HCT116 (cell line): ENCODE results near the gene PRLR. TPM values are rescaled to one million over a fixed set of nuclear protein-coding genes. Genes with fewer than 3 reads are reported as not detected.

ENCODE experiments used
- ATAC-seq: fragments of 200-7000 bp; cut with Tn5 transposase; 2 replicates; pipeline ENCODE4 v1.9.1; 2020; ENCODE audit warnings: mild to moderate bottlenecking, moderate library complexity
- BruUV-seq: library from RNA; stranded (reverse); fragments of 400-500 nt; replicated peaks from 2 replicates; lab custom pipeline; 2021; lab: Mats Ljungman, UMichigan
- CTCF ChIA-PET: fragments of 300-600 bp; sonication (Branson Sonifier 250); formaldehyde crosslinking; loops from one replicate; lab custom pipeline; 2021; ENCODE audit warnings: antibody characterized with exemption; lab: Charles Lee
- POLR2A ChIA-PET: fragments of 300-600, 350-600 bp; sonication (Branson Sonifier 250); formaldehyde crosslinking; loops from one replicate; lab custom pipeline; 2021; ENCODE audit warnings: antibody characterized with exemption; lab: Charles Lee
- RAD21 ChIA-PET, 2 experiments: fragments of 300-600 bp; sonication (Branson Sonifier 250); formaldehyde crosslinking; loops; one replicate each; lab custom pipeline; 2023; ENCODE audit warnings: low total read pairs in 2 of 2; ENCODE audit not compliant: uncharacterized antibody in 2 of 2, unreplicated experiment in 2 of 2, low non-redundant PET in 1 of 2; lab: Charles Lee
- DNase-seq: peaks from one replicate; pipeline ENCODE4 v3.0.0-alpha.2; 2010; ENCODE audit warnings: low read depth, low spot score
- H2AFZ ChIP-seq: fragments of 200-600 bp; shearing (Covaris generic), sonication (generic); 2 replicates; pipeline ENCODE4 v1.6.1; 2017; ENCODE audit warnings: low read depth, mixed run types, mixed read lengths, antibody characterized with exemption, low read length; ENCODE audit not compliant: poor library complexity, severe bottlenecking
- H3K27ac ChIP-seq: 2 replicates; pipeline ENCODE4 v1.5.1; 2012; ENCODE audit warnings: low read depth, low read length
- H3K27me3 ChIP-seq: fragments of 200-600 bp; sonication (generic); 2 replicates; pipeline ENCODE4 v1.6.1; 2016; ENCODE audit warnings: mixed run types, low read length, mixed read lengths; ENCODE audit not compliant: insufficient read depth
- H3K36me3 ChIP-seq, 2 experiments: fragments of 200-500 bp in 1 of 2; fragments of 200-600 bp in 1 of 2; sonication (Bioruptor generic) in 1 of 2; sonication (generic) in 1 of 2; 2 replicates each; pipeline versions ENCODE4 v1.5.1 to v1.6.1; 2014 to 2016; ENCODE audit warnings: low read length in 2 of 2, inconsistent platforms in 1 of 2, mixed read lengths in 1 of 2, mixed run types in 1 of 2; ENCODE audit not compliant: insufficient read depth in 2 of 2, control insufficient read depth in 1 of 2
- H3K4me1 ChIP-seq, 2 experiments: fragments of 200-600 bp in 1 of 2; sonication (generic) in 1 of 2; 2 replicates each; pipeline versions ENCODE4 v1.5.1 to v1.6.1; 2012 to 2017; ENCODE audit warnings: low read length in 2 of 2, inconsistent platforms in 1 of 2, mild to moderate bottlenecking in 1 of 2, mixed read lengths in 1 of 2, mixed run types in 1 of 2, moderate library complexity in 1 of 2; ENCODE audit not compliant: insufficient read depth in 2 of 2, control insufficient read depth in 1 of 2
- H3K4me2 ChIP-seq: fragments of 200-600 bp; sonication (generic); 2 replicates; pipeline ENCODE4 v1.6.1; 2017; ENCODE audit warnings: mixed run types, low read length, mixed read lengths
- H3K4me3 ChIP-seq, 2 experiments: fragments of 200-600 bp in 1 of 2; sonication (generic) in 1 of 2; replicated peaks in 1 of 2; 2 replicates each; pipeline ENCODE4 v1.5.1; 2011 to 2016; ENCODE audit warnings: low read length in 2 of 2, control low read depth in 1 of 2, low read depth in 1 of 2, mild to moderate bottlenecking in 1 of 2, mixed read lengths in 1 of 2, mixed run types in 1 of 2
- H3K79me2 ChIP-seq: fragments of 200-600 bp; sonication (generic); 2 replicates; pipeline ENCODE4 v1.6.1; 2017; ENCODE audit warnings: mild to moderate bottlenecking, mixed run types, low read length, moderate library complexity, mixed read lengths; ENCODE audit not compliant: insufficient read depth
- H3K9ac ChIP-seq: fragments of 200-600 bp; sonication (generic); 2 replicates; pipeline ENCODE4 v1.6.1; 2016; ENCODE audit warnings: low read length, mixed read lengths
- H3K9me2 ChIP-seq: fragments of 200-600 bp; sonication (generic), shearing (Covaris generic); 2 replicates; pipeline ENCODE4 v1.6.1; 2017; ENCODE audit warnings: mixed run types, mild to moderate bottlenecking, moderate library complexity; ENCODE audit not compliant: insufficient read depth
- H3K9me3 ChIP-seq, 2 experiments: fragments of 200-500 bp in 1 of 2; fragments of 200-600 bp in 1 of 2; sonication (Bioruptor generic) in 1 of 2; sonication (generic) in 1 of 2; 2 replicates each; pipeline ENCODE4 v1.6.1; 2014 to 2017; ENCODE audit warnings: low read length in 2 of 2, mixed read lengths in 2 of 2, inconsistent platforms in 1 of 2, low read depth in 1 of 2, mild to moderate bottlenecking in 1 of 2, mixed run types in 1 of 2, moderate library complexity in 1 of 2; ENCODE audit not compliant: control insufficient read depth in 1 of 2, insufficient read depth in 1 of 2
- H4K20me1 ChIP-seq: fragments of 200-600 bp; sonication (generic), shearing (Covaris generic); 2 replicates; pipeline ENCODE4 v1.6.1; 2017; ENCODE audit warnings: mixed run types, mild to moderate bottlenecking, moderate library complexity; ENCODE audit not compliant: insufficient read depth
- CTCF ChIP-seq, 3 experiments: fragments of 200-600 bp in 1 of 3; sonication (generic) in 1 of 3; IDR thresholded peaks in 2 of 3; conservative IDR thresholded peaks in 1 of 3; 2 replicates each; pipeline ENCODE4 v1.5.1; 2012 to 2017; ENCODE audit warnings: low read depth in 2 of 3, low read length in 2 of 3, antibody characterized with exemption in 1 of 3, borderline replicate concordance in 1 of 3, control low read depth in 1 of 3, mild to moderate bottlenecking in 1 of 3, mixed read lengths in 1 of 3, mixed run types in 1 of 3, moderate library complexity in 1 of 3; ENCODE audit not compliant: insufficient read depth in 1 of 3
- EGR1 ChIP-seq: IDR thresholded peaks from 2 replicates; pipeline ENCODE4 v1.6.1; 2012; ENCODE audit warnings: low read depth
- ELF1 ChIP-seq: IDR thresholded peaks from 2 replicates; pipeline ENCODE4 v1.6.1; 2012; ENCODE audit warnings: low read depth, borderline replicate concordance
- FOSL1 ChIP-seq: IDR thresholded peaks from 2 replicates; pipeline ENCODE4 v1.6.1; 2012; ENCODE audit warnings: low read depth
- MAX ChIP-seq: IDR thresholded peaks from 2 replicates; pipeline ENCODE4 v1.6.1; 2012
- RAD21 ChIP-seq: IDR thresholded peaks from 2 replicates; pipeline ENCODE4 v1.6.1; 2012; ENCODE audit warnings: low read depth, mild to moderate bottlenecking
- SIN3A ChIP-seq: IDR thresholded peaks from 2 replicates; pipeline ENCODE4 v1.6.1; 2012; ENCODE audit warnings: low read depth
- YY1 ChIP-seq: IDR thresholded peaks from 2 replicates; pipeline ENCODE4 v1.6.1; 2011; ENCODE audit warnings: low read length, low read depth, moderate library complexity, mild to moderate bottlenecking; ENCODE audit not compliant: insufficient replicate concordance; ENCODE audit errors: extremely low read depth
- ZBTB33 ChIP-seq: IDR thresholded peaks from 2 replicates; pipeline ENCODE4 v1.6.1; 2011; ENCODE audit warnings: mild to moderate bottlenecking, low read length, moderate library complexity; ENCODE audit not compliant: insufficient replicate concordance; ENCODE audit errors: extremely low read depth
- ZFX ChIP-seq: fragments of 450-650 bp; IDR thresholded peaks from 2 replicates; pipeline ENCODE4 v1.6.1; 2017
- intact Hi-C: fragments of 100-400 bp; cut with micrococcal nuclease; formaldehyde crosslinking; loops from 2 replicates; pipeline ENCODE4 v1.10.0; 2022
- total RNA-seq: library from RNA; stranded (reverse); gene quantifications from one replicate; pipeline ENCODE4 v1.2.1, GENCODE V29; 2021; ENCODE audit not compliant: unreplicated experiment
- TF ChIP-seq, protein P1 (sequence below): IDR thresholded peaks from 2 replicates; pipeline ENCODE4 v1.6.1; 2012; ENCODE audit warnings: low read depth

Gene PRLR
- total RNA-seq, 1 experiment from 2014 or later: 0.10 TPM

DNA sequence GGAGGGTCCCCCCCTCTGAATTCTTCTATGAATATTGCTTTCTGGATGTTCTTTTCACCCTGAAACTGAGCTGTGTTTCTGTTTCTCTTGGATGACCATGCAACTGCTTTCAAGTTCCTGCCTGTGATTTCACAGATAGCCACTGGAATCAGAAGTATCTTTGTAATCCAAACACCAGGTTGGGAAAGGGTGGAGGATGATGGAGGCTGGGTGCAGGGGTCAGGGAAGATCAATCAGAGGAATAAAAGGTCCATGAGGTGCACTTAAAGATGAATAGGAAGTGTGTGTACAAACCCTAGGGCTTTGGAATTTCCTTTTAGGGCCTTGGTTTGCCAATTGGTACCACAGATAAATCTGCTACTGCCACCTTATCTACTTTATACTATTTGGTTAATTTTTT lies 114.4 kb downstream of the PRLR start:
- H3K9me3 ChIP-seq: no peaks in the 10 kb centered on the region
- no peak for DNase-seq
- ATAC-seq: no peak
- no peaks in the 10 kb centered on the region for H3K9me2 ChIP-seq
- TF ChIP-seq YY1 (no peak), FOSL1 (no peak), ELF1 (no peak), MAX (no peak), SIN3A (no peak), ZBTB33 (no peak), RAD21 (no peak), ZFX (no peak), EGR1 (no peak), CTCF (IDR thresholded peaks at IDR 0.05 in 2 of 3, conservative IDR thresholded peaks at IDR 0.05 in 1 of 3; ENCODE audit: borderline replicate concordance in 1 of 3, insufficient read depth in 1 of 3, low read depth in 2 of 3, low read length in 2 of 3) (no peak)
- TF ChIP-seq, protein P1, sequence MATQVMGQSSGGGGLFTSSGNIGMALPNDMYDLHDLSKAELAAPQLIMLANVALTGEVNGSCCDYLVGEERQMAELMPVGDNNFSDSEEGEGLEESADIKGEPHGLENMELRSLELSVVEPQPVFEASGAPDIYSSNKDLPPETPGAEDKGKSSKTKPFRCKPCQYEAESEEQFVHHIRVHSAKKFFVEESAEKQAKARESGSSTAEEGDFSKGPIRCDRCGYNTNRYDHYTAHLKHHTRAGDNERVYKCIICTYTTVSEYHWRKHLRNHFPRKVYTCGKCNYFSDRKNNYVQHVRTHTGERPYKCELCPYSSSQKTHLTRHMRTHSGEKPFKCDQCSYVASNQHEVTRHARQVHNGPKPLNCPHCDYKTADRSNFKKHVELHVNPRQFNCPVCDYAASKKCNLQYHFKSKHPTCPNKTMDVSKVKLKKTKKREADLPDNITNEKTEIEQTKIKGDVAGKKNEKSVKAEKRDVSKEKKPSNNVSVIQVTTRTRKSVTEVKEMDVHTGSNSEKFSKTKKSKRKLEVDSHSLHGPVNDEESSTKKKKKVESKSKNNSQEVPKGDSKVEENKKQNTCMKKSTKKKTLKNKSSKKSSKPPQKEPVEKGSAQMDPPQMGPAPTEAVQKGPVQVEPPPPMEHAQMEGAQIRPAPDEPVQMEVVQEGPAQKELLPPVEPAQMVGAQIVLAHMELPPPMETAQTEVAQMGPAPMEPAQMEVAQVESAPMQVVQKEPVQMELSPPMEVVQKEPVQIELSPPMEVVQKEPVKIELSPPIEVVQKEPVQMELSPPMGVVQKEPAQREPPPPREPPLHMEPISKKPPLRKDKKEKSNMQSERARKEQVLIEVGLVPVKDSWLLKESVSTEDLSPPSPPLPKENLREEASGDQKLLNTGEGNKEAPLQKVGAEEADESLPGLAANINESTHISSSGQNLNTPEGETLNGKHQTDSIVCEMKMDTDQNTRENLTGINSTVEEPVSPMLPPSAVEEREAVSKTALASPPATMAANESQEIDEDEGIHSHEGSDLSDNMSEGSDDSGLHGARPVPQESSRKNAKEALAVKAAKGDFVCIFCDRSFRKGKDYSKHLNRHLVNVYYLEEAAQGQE: no peak
- H3K27ac ChIP-seq: no peak overlapping the region
- peaks cover 7% of the 10 kb centered on the region for H3K27me3 ChIP-seq
- no peaks in the 10 kb centered on the region for H3K4me1 ChIP-seq
- H2AFZ ChIP-seq: no peak overlapping the region
- no TSS peak for BruUV-seq
- no peak overlapping the region for H3K4me2 ChIP-seq
- no peaks in the 10 kb centered on the region for H3K79me2 ChIP-seq
- RAD21 ChIA-PET: no interaction called here
- no peak overlapping the region for H3K9ac ChIP-seq
- intact Hi-C loops: no loop called here
- H3K36me3 ChIP-seq: no peaks in the 10 kb centered on the region
- CTCF ChIA-PET: no interaction called here
- H4K20me1 ChIP-seq: no peaks in the 10 kb centered on the region
- H3K4me3 ChIP-seq: no peak overlapping the region
- POLR2A ChIA-PET: no interaction called here
